ENCODE measurements around the gene AKAP9.
"Not testable (repeated sequence)": the region's sequence is repeated elsewhere in the genome, so short reads cannot be mapped to it uniquely, and the experiment has no call there.

The AKAP9 gene

GRCh38 chr7:91947948-91948347 lies 7.3 kb downstream of the AKAP9 start:
- no peak for DNase-seq

- DNase-seq, result no peak
These were observed 8.8 kb downstream of the AKAP9 start for GRCh38 chr7:91949221-91950009.

- DNase-seq, result no peak
These were observed 13.0 kb downstream of the AKAP9 start for GRCh38 chr7:91953618-91954017.

- not testable (repeated sequence) for DNase-seq
These were observed 15.8 kb downstream of the AKAP9 start for GRCh38 chr7:91956464-91956863.

- DNase-seq, result no peak
These were observed 16.6 kb downstream of the AKAP9 start for GRCh38 chr7:91957232-91957631.

- DNase-seq, result no peak
These were observed 17.2 kb downstream of the AKAP9 start for GRCh38 chr7:91957823-91958222.

- DNase-seq, result no peak
These were observed 18.4 kb downstream of the AKAP9 start for GRCh38 chr7:91959023-91959422.

- no peak for DNase-seq
These were observed 21.2 kb downstream of the AKAP9 start for GRCh38 chr7:91961816-91962215.

- DNase-seq, result no peak
These were observed 21.8 kb downstream of the AKAP9 start for GRCh38 chr7:91962419-91962818.

GRCh38 chr7:91967513-91967912 lies 26.9 kb downstream of the AKAP9 start:
- DNase-seq, result not testable (repeated sequence)

GRCh38 chr7:91973639-91974038 lies 33.0 kb downstream of the AKAP9 start:
- no peak for DNase-seq

GRCh38 chr7:91974066-91974465 lies 33.4 kb downstream of the AKAP9 start:
- no peak for DNase-seq

- DNase-seq, result no peak
These were observed 36.1 kb downstream of the AKAP9 start for GRCh38 chr7:91976743-91977142.

- DNase-seq, result no peak
These were observed 38.9 kb downstream of the AKAP9 start for GRCh38 chr7:91979590-91979989.

GRCh38 chr7:91982352-91982751 lies 41.7 kb downstream of the AKAP9 start:
- DNase-seq, result not testable (repeated sequence)

GRCh38 chr7:91988213-91988612 lies 47.6 kb downstream of the AKAP9 start:
- DNase-seq, result no peak

- no peak for DNase-seq
These were observed 53.3 kb downstream of the AKAP9 start for GRCh38 chr7:91993976-91994375.

GRCh38 chr7:91995391-91996105 lies 54.9 kb downstream of the AKAP9 start:
- no peak for DNase-seq

- no peak for DNase-seq
These were observed 59.2 kb downstream of the AKAP9 start for GRCh38 chr7:91999631-92000565.

- DNase-seq, result no peak
These were observed 62.1 kb downstream of the AKAP9 start for GRCh38 chr7:92002720-92003119.

GRCh38 chr7:92006046-92006445 lies 65.4 kb downstream of the AKAP9 start:
- no peak for DNase-seq

GRCh38 chr7:92010215-92010614 lies 69.6 kb downstream of the AKAP9 start:
- no peak for DNase-seq

GRCh38 chr7:92013611-92014010 lies 72.9 kb downstream of the AKAP9 start:
- DNase-seq, result no peak
